Measurements from ENCODE around the gene SLFN12. TPM values are rescaled to one million over a fixed set of nuclear protein-coding genes. Genes with fewer than 3 reads are reported as not detected.
A peak's percentile ranks its signal among the peaks of the same experiment; 100 is the strongest.
"Not testable (repeated sequence)": the region's sequence is repeated elsewhere in the genome, so short reads cannot be mapped to it uniquely, and the experiment has no call there.

SLFN12 gene
- polyA plus RNA-seq, 2 of the 4 experiments (the other 2 are of a cell fraction): 0.08 to 0.23 TPM

GRCh38 chr17:35407531-35407930 is 24.8 kb downstream of the SLFN12 start:
- POLR2A ChIA-PET: no interaction called here
- 91% methylated on average over 26 of the region's 26 CpGs for whole genome bisulfite sequencing (ENCODE audit: missing lambda C conversion rate)
- Histone ChIP-seq H3K4me2 (no peak overlapping the region), H3K27ac (no peak overlapping the region), H3K4me1 (peaks cover 6% of the 10 kb centered on the region; the same call in 1 of the 3 replicates), H3K9me3 (no peaks in the 10 kb centered on the region), H3K4me3 (no peak overlapping the region)
- ATAC-seq (no peak), DNase-seq (ENCODE audit: low read depth in 1 of 2, low spot score in 1 of 2) (no peak), FAIRE-seq (no peak)
- CTCF ChIA-PET: interaction anchor here (1.0 kb wide), 1 partner anchor 73 kb away, joined by 3 read pairs; no protein-coding TSS in a partner anchor
- TF ChIP-seq PBX3 (IDR thresholded peaks at IDR 0.05) (no peak), RNF2 (IDR thresholded peaks at IDR 0.05; ENCODE audit: borderline replicate concordance, low read depth) (no peak)

- Histone ChIP-seq H3K4me1 (peaks cover 6% of the 10 kb centered on the region; the same call in 1 of the 3 replicates), H3K9me3 (no peaks in the 10 kb centered on the region), H3K27ac (no peak overlapping the region), H3K4me3 (no peak overlapping the region), H3K4me2 (no peak overlapping the region)
- 56% methylated on average over 1 of the region's 1 CpG for WGBS (ENCODE audit: missing lambda C conversion rate)
- ATAC-seq (no peak), FAIRE-seq (peak; percentile 63), DNase-seq (ENCODE audit: low read depth in 1 of 2, low spot score in 1 of 2) (no peak)
- POLR2A ChIA-PET: no interaction called here
- TF ChIP-seq HMGXB4 (CRISPR knock-in tag; IDR thresholded peaks at IDR 0.05; ENCODE audit: borderline replicate concordance) (no peak), MAX (IDR thresholded peaks at IDR 0.05) (no peak), CEBPB (IDR thresholded peaks at IDR 0.05) (no peak), RNF2 (IDR thresholded peaks at IDR 0.05; ENCODE audit: borderline replicate concordance, low read depth) (peak; percentile 61; the same call in 1 of the 2 replicates)
- CTCF ChIA-PET: no interaction called here
Observed at GRCh38 chr17:35406568-35406967, 25.7 kb downstream of the SLFN12 start.

GRCh38 chr17:35404360-35404759 is 27.9 kb downstream of the SLFN12 start:
- Histone ChIP-seq H3K4me2 (no peak overlapping the region; the same call in 2 of the 3 replicates), H3K27ac (no peak overlapping the region), H3K4me3 (no peak overlapping the region), H3K4me1 (peaks cover 6% of the 10 kb centered on the region; the same call in 1 of the 3 replicates), H3K9me3 (no peaks in the 10 kb centered on the region)
- FAIRE-seq: peak; percentile 87
- ATAC-seq: no peak
- WGBS (ENCODE audit: missing lambda C conversion rate): 27% methylated on average over 1 of the region's 1 CpG
- POLR2A ChIA-PET: no interaction called here
- CTCF ChIA-PET: no interaction called here
- TF ChIP-seq HMGXB4 (CRISPR knock-in tag; IDR thresholded peaks at IDR 0.05; ENCODE audit: borderline replicate concordance) (no peak), BHLHE40 (IDR thresholded peaks at IDR 0.05; ENCODE audit: low read depth, low read length) (no peak), ZC3H11A (IDR thresholded peaks at IDR 0.05) (no peak), KDM1A (IDR thresholded peaks at IDR 0.05; ENCODE audit: low read depth) (no peak), RNF2 (IDR thresholded peaks at IDR 0.05; ENCODE audit: borderline replicate concordance, low read depth) (no peak), USF2 (IDR thresholded peaks at IDR 0.05) (no peak), FOSB (CRISPR knock-in tag; IDR thresholded peaks at IDR 0.05) (no peak), FOSL2 (IDR thresholded peaks at IDR 0.05) (no peak), FOSL2 (CRISPR knock-in tag; IDR thresholded peaks at IDR 0.05) (no peak)
- peak in 1 of 2 experiments; percentile 11 for DNase-seq (ENCODE audit: low read depth in 1 of 2, low spot score in 1 of 2)

GRCh38 chr17:35393783-35394182 is 38.5 kb downstream of the SLFN12 start:
- ATAC-seq: peak; percentile 70 to 78; a peak in 5 of 6 replicates
- H3K4me1 ChIP-seq, H3K9me3 ChIP-seq, CTCF ChIA-PET, H3K27ac ChIP-seq, POLR2A ChIA-PET: not testable (repeated sequence)
- FAIRE-seq: peak; percentile 28
- 19% methylated on average over 13 of the region's 13 CpGs for WGBS (ENCODE audit: missing lambda C conversion rate)
- peak overlapping the region; percentile 31 for H3K4me3 ChIP-seq
- peak overlapping the region; percentile 63 for H3K4me2 ChIP-seq
- DNase-seq (ENCODE audit: low read depth in 1 of 2, low spot score in 1 of 2): peak in 1 of 2 experiments; percentile 69
